Stimulated activated CD4-positive, alpha-beta T cell treated with anti-CD3 and anti-CD28 coated beads, Interleukin-1b, Interleukin-23, amount 100 ng/mL, for 1 hour (primary cell): Measurements from ENCODE around the gene GALNT9.
"Not testable (repeated sequence)": the region's sequence is repeated elsewhere in the genome, so short reads cannot be mapped to it uniquely, and the experiment has no call there.

Experiments
- DNase-seq, 2 donors: peaks; one replicate each; pipeline ENCODE4 v3.0.0-alpha.2; 2020; ENCODE audit warnings: low read depth in 2 of 2

Gene GALNT9

DNA sequence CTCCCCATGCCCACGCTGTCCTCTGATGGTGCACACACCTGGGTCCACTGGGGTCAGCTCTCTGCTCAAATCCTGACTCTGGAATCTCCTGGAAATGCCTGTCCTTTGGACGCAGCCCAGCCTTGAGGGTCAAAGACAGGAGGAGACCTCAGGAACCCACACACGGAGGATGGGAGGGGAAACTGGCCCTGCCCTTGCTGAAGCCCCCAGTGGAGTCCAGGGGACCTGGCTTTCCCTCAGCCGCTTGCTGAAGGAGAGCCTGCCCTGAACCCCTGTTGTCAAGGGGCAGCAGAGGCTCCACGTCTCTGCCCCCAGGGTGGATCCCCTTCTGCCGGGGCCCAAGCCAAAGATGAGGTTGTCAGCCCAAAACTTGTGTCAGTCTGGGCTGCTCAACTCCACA is 16.9 kb downstream of the GALNT9 start:
- DNase-seq, result no peak

DNA sequence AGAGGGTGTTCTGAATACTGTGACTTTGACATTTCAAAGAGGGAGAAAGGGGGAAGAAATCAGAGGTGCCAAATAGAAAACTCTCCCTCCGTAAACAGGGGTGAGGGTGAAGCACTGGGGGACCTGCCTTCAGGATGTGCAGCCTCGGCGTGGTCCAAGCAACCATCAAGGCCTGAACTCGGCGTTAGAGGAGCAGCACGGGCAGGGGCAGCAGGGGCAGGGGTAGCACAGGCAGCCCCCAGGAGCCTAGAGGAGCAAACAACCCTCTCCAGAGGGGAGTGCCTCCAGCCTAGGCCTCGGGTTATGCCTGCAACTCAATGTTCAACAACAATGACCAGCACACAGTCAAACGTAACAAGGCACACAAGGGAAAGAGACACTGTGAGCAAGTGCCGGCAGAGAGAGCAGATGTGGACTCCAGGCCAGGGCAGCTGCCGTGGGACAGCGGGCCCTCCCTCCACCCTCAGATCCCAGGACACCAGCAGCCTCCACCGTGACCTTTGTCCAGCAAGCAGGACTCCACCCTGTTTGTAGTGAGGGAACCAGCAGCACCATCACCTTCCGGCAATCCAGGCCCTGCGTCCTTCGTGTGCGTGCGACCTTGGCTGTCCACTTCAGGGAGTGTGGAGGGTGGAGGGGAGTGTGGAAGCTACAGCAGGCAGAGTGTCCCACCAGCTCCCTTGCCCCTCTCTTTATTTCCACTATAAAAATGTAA is 18.0 kb downstream of the GALNT9 start:
- DNase-seq, result no peak

GRCh38 chr12:132310181-132311040 is 19.0 kb downstream of the GALNT9 start:
- DNase-seq, result no peak

DNA sequence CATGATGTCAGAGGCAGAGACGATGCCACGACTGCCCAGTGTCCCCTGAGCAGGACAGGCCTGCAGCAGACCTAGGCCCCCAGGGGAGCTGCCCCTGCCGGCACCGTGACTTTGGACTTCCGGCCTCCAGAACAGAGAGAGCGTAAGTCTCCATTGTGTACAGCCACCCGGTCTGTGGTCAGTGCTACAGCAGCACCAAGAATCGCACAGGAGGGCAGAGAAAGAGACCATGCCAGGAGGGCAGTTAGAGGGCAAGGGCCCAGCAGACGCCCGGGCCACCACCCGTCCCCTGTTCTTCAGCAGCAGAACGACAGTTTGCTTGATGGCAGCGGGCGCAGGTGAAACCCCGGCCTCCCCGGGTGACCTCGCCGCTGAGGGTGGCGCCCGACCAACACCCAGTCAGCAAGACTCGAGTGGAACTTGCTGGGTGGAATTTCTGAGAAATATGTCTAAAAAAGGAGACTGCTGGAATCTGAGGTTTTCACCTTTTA is 19.7 kb downstream of the GALNT9 start:
- no peak for DNase-seq

DNA sequence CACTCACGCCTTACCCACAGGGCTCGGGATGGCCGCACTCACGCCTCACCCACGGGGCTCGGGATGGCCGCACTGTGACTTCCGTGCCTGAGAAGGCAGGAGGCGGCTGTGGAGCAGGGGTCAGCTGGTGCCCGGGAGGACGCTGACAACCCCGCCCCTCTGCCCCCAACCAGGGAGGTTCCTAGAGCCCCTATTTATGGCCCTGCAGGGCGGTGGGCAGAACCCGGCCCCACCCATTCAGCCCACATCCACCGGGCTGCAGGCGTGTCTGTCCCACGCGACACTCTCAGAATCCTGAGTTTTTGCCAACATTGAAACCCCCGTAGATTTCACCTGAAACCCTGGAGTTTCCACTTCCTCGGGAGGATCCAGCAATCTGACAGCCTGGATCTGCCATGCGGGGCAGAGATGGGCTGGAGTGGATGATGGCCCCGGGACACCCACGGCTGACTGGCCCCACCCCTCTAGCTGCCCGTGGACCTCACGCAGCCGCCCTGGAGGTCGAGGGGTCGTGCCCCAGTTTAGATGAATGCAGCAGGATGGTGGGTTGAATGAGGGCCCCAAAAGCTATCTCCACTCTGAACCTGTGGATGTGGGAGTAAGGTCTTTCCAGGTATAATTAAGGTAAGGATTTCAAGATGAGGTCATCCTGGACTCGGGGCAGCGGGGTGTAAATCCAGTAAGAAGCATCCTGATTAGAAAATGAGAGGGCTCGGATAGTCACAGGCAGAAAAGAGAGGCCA is 20.4 kb downstream of the GALNT9 start:
- no peak for DNase-seq

DNA sequence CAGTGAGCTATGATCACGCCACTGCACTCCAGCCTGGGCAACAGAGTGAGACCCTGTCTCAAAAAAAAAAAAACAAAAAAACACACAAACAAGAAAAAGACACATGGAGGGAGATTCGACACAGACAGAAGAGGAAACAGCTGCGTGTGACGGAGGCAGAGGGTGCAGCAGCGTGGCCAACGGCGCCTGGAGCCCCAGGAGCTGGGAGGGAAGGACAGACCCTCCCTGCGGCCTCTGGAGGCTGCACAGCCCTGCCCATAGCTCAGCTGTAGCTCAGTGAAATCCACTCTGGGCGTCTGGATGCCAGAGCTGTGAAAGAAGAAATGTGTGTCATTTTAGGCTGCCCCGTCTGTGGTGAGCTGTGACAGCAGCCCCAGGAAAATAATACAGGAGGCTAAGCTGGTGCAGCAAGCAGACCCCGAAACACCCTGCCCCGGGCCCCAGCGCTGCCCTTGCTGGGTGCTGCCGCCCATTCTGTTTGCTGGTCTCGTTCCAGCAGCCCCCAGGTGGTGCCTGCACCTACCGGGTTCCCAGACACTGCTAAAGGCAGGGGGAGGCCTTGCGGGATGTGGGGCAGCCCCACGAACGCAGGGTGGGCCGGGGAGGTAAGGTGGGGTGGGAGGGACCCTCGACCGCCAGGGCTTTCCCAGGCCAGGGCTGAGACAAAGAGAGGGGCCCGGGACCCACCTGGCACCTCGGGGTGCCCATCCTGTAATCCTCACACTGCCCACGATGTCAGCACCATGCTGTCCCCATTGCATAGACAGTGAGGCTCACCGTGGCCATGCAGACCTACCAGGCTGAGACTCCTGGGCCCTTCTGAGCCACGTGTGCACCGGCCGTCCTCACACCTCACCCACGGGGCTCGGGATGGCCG is 21.2 kb downstream of the GALNT9 start:
- DNase-seq, result no peak

GRCh38 chr12:132306885-132307191 is 22.6 kb downstream of the GALNT9 start:
- DNase-seq, result no peak

DNA sequence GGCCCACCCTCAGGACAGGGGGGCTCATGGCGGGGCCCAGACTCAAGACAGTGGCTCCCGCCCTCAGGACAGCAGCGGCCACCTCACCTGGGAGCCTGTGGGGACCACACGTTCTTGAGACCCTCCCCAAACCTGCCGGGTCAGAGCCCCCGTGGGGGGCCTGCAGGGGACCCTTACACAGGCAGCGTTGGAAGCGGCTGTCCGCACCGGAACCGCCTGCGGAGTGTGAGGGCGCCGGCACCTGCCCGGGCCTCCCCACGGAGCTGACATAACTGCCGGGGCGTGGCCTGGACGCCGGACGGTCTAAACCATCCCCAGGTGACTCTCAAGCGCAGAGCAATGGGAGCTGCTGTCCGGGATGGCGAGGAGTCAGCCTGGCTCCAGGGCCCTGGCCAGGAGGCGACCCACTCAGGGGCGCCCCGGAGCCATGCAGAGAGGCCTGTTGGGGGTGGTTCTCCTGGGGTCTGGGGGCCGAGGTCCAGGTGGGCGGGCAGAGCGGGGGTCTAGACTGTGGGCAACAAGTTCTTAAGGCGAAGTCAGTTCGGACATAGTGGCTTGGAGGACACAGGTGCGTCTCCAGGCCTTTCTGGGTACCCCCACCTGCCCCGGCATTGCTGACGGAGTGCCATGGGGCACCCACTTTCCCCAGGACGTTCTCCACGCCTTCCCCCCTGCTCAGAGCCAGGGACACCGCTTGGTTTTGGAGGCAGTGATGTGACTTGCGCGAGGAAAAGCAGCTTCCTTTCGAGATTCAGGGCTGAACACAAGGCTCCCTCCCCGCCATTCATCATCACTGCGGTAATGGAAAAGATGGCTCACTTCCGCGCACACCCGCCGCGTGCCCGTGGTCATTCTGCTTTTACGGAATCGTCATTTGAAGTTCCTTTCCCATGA is 23.2 kb downstream of the GALNT9 start:
- no peak for DNase-seq

DNA sequence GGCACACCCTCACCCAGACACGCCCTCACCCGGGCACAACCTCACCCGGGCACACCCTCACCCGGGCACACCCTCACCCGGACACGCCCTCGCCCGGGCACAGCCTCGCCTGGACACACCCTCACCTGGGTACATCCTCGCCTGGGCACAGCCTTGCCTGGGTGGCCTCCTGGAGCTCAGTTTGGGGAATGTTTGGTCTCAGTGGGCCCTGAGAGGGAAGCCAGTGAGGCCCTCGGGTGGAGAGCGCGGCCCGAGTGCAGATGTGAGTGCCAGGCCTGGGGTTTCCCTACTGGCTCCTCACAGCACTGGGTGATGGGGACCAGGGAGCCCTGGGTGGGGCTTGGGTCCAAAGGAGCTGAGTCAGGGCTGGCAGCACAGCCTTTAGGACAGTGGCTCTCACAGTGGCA is 23.8 kb downstream of the GALNT9 start:
- DNase-seq, result no peak

DNA sequence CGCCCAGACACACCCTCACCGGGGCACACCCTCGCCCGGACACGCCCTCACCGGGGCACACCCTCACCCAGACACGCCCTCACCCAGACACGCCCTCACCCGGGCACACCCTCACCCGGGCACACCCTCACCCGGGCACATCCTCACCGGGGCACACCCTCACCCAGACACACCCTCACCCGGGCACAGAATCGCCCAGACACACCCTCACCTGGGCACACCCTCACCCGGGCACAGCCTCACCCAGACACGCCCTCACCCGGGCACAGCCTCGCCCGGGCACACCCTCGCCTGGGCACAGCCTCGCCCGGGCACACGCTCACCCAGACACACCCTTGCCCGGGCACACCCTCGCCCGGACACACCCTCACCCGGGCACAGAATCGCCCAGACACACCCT is 24.5 kb downstream of the GALNT9 start:
- not testable (repeated sequence) for DNase-seq

- not testable (repeated sequence) for DNase-seq
Measured at GRCh38 chr12:132303853-132304373, 25.5 kb downstream of the GALNT9 start.

DNA sequence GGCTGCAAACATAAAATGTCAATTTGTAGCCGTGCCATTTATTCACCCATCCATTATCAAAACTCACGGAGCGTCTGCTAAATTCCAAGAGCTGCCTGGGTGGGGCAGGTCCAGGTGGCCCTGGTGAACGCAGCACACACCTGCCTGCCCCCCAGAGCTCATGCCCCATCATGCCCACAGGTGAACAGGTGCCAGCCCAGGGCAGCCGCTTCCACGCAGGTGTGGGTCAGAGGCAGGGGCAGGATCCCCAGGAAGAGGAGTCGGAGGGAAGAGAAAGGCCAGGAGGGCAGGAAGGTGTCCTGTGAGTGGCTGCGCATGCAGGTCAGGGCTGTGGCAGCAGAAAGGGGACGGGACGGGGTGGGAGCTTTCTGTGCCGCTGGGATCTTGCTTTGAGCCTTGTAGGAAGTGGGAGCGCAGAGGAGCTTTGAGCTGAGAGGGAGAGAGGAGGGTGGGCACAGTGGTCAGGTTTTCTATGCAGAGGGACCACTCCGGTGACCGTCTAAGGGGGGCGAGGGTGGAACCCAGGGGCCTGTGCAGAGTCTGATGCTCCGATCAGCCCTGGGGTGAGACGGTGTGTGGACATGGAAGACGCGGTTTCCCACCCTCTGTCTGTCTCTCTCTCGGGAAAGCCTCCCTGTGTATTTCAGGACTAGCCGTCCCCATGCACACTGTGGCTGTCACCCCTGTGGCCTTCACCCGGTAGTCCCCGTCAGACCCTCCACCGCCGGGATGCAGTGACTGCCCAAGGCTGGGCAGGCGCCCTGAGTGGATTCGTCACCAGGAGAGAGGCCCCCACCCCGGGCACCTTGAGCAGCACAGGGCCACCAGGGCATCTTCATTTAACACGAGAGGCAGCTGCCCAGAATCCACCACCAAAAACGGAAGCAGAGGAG is 26.7 kb downstream of the GALNT9 start:
- DNase-seq, result no peak

DNA sequence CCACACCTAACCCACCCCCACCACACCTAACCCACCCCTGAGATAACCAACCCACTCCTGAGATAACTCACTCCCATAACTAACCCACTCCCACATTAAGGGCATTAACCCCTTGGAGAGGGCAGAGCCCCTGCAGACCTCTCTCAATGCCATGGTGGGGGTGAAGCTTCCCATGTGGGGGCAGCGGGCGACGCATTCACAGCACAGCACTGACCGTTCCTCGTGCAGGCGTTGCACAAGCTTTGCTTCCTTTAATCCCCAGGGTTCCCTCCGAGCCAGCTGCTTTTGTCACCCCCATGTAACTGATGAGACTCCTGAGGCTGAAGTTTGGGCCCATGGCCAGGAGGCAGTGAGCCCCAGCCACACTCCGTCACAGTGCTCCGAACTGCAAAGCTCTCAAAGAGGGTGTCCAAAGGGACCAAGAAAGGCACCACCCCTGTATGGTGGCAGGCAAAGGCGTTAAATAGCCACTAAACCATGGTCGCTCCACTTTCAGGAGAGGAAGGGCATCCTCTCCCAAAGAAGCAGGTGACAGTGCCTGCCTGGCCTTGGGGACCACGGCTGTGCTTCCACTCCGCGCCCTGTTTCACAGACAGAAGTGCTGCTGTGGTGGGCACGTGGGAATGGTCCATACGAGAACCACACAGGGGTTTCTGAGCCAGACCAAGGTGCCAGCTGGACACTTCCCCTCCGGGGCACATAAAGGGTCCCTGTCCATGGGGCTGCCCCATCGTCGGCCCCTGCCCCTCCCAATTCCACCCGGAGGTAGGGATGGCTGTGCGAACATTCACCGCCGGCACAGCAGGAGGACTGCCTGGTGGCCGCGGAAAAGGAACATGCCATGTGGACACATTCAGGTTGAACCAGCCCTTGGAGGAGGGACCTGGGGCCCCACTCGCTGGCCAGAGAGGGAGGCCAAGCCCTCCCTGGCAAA is 28.3 kb downstream of the GALNT9 start:
- no peak for DNase-seq

DNA sequence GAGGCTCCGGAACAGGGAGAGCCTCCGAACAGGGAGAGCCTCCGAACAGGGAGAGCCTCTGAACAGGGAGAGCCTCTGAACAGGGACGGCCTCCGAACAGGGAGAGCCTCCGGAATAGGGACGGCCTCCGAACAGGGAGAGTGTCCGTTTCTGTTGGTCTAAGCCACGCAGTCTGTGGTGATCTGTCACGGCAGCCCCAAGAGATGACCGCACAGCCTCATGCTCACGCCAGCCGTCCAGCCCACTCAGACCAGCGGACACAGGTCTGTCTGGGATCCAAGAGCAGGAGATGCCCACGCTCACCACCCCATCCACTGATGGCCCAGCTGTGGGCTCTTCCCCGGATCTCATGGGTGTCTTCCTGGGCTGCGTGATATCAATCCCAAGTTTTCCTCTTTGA is 33.3 kb downstream of the GALNT9 start:
- no peak for DNase-seq

DNA sequence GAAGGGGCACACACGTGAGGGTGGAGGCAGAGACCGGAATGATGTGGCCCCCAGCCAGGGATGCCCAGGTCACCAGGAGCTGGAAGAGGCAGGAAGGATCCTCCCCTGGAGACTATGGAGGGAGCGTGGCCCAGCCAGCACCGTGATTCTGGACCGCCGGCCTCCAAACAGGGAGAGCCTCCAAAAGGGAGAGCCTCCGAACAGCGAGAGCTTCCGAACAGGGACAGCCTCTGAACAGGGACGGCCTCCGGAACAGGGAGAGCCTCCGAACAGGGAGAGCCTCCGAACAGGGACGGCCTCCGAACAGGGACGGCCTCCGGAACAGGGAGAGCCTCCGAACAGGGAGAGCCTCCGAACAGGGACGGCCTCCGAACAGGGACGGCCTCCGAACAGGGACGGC is 33.8 kb downstream of the GALNT9 start:
- not testable (repeated sequence) for DNase-seq

GRCh38 chr12:132295101-132295526 is 34.3 kb downstream of the GALNT9 start:
- no peak for DNase-seq

DNA sequence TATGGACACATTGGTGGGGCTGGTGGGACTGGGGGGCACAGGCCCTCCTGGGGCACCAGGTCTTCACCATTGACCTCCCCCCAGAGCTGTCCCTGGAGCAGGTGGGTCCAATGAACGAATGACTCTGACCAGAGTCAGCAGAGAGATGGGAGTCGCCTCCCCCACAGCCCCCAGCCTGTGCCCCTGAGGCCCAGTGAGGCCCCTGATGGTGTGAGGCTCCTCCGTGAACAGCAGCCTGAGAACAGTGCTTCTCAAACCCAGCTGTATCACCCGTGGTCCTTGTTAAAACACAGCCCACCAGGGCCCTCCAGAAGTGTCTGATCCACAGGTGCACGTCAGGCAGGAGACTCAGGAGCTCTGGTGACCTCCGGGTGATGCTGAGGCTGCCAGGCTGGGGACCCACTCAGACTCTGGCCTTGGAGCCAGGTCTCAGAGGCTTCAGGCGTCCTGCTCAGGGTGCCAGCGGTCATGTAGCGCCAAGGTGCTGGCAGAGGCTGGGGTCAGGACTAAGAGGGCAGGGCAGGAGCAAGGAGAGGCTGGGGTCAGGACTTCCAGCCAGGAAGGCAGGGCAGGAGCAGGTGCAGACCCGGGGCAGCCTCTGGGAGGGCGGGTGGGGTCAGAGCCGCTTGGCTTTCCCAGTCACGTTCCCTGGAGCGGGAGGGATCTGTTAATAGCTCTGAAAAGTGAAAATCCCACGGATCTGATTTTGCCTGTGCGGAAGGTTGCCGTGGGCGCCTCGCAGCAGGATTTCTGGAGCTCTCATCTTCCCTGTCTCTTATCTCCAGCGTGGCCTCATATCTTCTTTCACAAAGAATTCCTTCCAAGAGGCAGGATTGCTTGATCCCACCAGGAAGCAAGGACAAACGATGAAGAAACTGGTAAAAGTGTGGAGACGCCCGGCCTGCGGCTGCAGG is 35.0 kb downstream of the GALNT9 start:
- no peak for DNase-seq
